Tibial artery (tissue), 4 donors: ENCODE data around the gene ZNRF3.
"Not testable (repeated sequence)": the region's sequence is repeated elsewhere in the genome, so short reads cannot be mapped to it uniquely, and the experiment has no call there.

Experiments
- DNase-seq, 2 donors: peaks; one replicate each; pipeline ENCODE4 v3.0.0-alpha.2; 2019
- H3K27ac ChIP-seq, 2 donors: fragments of 200-600 bp; sonication (generic) in 1 of 2; 1 replicate in 1 of 2; 2 replicates in 1 of 2; pipeline ENCODE4 v1.5.1; 2018 to 2019; ENCODE audit warnings: mild to moderate bottlenecking in 1 of 2
- H3K27me3 ChIP-seq, 2 donors: fragments of 200-600 bp; sonication (generic) in 1 of 2; one replicate each; pipeline versions ENCODE4 v1.5.1 to v1.6.0; 2016 to 2019
- H3K36me3 ChIP-seq, 3 donors: fragments of 200-600 bp; sonication (generic) in 2 of 3; one replicate each; pipeline ENCODE4 v1.5.1; 2016 to 2019; ENCODE audit warnings: mild to moderate bottlenecking in 2 of 3
- H3K4me1 ChIP-seq, 4 donors: fragments of 200-600 bp; sonication (generic) in 2 of 4; 1 replicate in 3 of 4; 2 replicates in 1 of 4; pipeline ENCODE4 v1.5.1; 2016 to 2019
- H3K4me3 ChIP-seq, 2 donors: fragments of 200-600 bp; sonication (generic) in 1 of 2; 1 replicate in 1 of 2; 2 replicates in 1 of 2; pipeline ENCODE4 v1.5.1; 2018 to 2019; ENCODE audit warnings: mild to moderate bottlenecking in 2 of 2
- H3K9me3 ChIP-seq, 3 donors: fragments of 200-600 bp; sonication (generic) in 1 of 3; one replicate each; pipeline ENCODE4 v1.5.1; 2016 to 2019
- intact Hi-C: fragments of 100-400 bp; cut with DNase I; formaldehyde crosslinking; loops from one replicate; pipeline ENCODE4 v1.15.0; 2023; ENCODE audit warnings: low total_unique reads
- TF ChIP-seq, protein P1 (sequence below), 2 experiments: fragments of 200-600 bp in 1 of 2; fragments of 450-650 bp in 1 of 2; IDR thresholded peaks; one replicate each; pipeline ENCODE4 v1.5.1; 2017 to 2019; ENCODE audit warnings: antibody characterized with exemption in 2 of 2, mild to moderate bottlenecking in 1 of 2, moderate library complexity in 1 of 2

The ZNRF3 gene

DNA sequence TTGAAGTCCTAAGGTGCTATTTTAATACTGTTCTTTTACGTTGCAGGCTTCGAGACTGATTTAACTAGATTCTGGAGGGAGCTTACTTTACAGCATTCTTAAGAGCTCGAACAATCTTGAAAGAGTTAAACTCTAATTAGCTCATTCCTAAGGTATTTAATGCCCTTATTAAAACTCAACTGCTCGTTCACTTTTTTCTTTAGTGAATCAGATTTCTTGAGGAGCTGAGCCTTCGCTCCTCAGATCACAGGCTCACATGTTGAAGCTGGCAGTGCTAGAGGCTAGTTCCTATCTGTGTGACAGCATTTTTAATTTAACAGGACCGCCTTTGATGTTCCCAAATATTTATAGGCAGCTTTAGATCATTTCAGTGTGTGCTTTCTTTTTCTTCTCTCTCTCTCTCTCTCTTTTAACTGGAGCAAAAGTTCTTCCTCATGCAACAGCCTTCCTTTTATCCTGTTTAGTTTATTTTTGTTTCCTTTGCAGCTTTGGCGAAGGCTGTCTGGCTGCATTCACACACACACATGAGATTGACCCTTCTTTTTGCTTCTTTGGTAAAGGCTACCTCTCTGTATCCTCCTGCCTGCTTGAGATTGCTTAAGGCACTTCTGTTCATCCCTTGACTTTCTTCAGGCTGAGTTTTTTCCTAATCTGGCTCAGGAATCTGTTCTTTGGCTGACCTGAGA is 21.0 kb downstream of the ZNRF3 start:
- H3K27ac ChIP-seq, result peak overlapping the region; percentile 59 to 67
- H3K36me3 ChIP-seq, result no peaks in the 10 kb centered on the region
- TF ChIP-seq, protein P1, sequence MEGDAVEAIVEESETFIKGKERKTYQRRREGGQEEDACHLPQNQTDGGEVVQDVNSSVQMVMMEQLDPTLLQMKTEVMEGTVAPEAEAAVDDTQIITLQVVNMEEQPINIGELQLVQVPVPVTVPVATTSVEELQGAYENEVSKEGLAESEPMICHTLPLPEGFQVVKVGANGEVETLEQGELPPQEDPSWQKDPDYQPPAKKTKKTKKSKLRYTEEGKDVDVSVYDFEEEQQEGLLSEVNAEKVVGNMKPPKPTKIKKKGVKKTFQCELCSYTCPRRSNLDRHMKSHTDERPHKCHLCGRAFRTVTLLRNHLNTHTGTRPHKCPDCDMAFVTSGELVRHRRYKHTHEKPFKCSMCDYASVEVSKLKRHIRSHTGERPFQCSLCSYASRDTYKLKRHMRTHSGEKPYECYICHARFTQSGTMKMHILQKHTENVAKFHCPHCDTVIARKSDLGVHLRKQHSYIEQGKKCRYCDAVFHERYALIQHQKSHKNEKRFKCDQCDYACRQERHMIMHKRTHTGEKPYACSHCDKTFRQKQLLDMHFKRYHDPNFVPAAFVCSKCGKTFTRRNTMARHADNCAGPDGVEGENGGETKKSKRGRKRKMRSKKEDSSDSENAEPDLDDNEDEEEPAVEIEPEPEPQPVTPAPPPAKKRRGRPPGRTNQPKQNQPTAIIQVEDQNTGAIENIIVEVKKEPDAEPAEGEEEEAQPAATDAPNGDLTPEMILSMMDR (IDR thresholded peaks at IDR 0.05), result no peak
- intact Hi-C loops, result no loop called here
- no peaks in the 10 kb centered on the region for H3K27me3 ChIP-seq
- DNase-seq, result peak in 1 of 2 donors; percentile 6
- H3K4me3 ChIP-seq, result no peak overlapping the region
- peaks cover 0 to 76% (median 44%) of the 10 kb centered on the region in 4 donors for H3K4me1 ChIP-seq
- no peaks in the 10 kb centered on the region for H3K9me3 ChIP-seq

DNA sequence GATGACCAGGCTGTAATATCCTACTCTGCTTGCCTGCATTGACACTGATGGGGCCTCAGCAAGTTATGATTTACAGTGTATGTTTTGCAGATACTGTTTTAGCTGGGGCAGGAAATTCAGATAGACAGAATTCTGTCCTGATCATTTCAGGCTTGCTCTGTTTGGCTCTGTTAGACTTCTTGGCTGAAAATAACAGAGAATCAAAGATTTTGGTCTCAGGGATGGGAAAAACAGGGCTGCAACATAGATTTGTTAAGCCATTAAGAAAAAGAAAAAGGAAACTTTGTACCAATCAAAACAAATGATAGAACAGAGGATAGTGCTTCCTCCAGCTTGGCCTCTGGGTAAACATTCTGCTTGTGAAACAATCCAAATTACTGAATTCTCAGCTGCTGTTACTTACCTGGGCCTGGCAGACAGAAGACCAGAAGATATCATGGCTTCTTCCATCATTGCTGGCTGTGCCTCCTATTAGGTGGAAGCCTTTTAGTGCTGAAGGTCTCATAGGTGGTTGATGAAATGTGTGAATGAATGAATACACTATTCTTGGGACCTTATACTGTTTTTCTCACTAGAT is 22.0 kb downstream of the ZNRF3 start:
- Histone ChIP-seq H3K9me3 (no peaks in the 10 kb centered on the region), H3K27me3 (no peaks in the 10 kb centered on the region), H3K36me3 (no peaks in the 10 kb centered on the region), H3K4me3 (no peak overlapping the region), H3K27ac (peak overlapping the region; percentile 59 to 67), H3K4me1 (peaks cover 0 to 79% (median 49%) of the 10 kb centered on the region in 4 donors)
- intact Hi-C loops, result no loop called here
- DNase-seq, result no peak
- TF ChIP-seq, protein P1 (IDR thresholded peaks at IDR 0.05), result no peak

DNA sequence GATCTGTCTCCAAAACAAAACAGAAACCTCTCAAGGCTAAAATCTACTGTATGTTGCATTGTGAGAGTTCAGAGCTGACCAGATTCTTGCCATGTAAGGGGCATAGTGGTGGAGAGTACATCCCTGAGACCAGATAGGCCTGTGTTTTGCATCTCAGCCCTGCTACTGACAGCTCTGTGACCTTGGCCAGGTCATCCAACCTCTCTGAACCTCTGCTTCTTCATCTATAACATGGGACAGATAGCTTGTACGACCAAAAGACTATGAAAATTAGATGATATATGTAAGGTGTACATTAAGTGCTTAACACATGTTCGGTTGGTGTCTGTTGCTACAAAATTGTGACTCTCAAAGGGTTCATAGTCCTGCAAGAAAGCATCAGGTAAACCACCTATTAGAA is 22.9 kb downstream of the ZNRF3 start:
- H3K4me1 ChIP-seq, result peaks cover 0 to 84% (median 56%) of the 10 kb centered on the region in 4 donors

DNA sequence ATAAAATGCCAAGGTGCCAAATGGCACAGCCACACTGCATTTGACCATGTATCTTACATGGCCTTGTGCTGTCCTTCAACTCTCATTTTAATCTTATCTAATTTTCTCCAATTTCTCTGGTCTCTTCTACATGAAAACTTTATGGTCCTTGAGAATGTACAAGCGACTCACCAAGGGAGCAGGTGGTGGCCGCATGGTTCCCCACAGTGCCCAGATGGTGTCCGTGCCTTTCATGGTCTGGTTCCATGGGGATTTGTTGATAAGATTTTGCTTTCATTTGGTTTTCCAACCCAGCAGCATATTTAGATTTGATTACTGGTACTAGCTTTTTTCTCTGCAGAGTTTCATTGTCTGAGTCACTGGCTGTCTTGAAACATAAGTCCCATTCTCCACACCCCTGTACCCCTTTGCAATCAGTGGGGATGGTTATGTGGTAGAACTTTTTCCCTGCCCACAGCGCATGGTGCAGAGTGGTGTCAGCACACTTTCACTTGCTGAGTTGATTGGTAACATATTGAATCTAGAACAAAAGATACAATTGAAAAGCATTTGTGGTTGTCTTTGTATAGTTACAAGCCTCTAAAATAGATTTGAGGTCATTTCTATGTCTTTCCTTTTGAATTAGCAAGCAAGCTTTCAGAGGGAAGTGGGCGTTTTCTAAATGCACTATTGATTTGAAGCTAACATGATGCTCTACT is 24.1 kb downstream of the ZNRF3 start:
- H3K4me1 ChIP-seq, result peaks cover 0 to 89% (median 63%) of the 10 kb centered on the region in 4 donors
- no peak overlapping the region for H3K4me3 ChIP-seq
- H3K9me3 ChIP-seq, result no peaks in the 10 kb centered on the region
- intact Hi-C loops, result no loop called here
- no peak overlapping the region for H3K27ac ChIP-seq
- TF ChIP-seq, protein P1 (IDR thresholded peaks at IDR 0.05), result no peak
- no peak for DNase-seq
- H3K27me3 ChIP-seq, result no peaks in the 10 kb centered on the region
- H3K36me3 ChIP-seq, result no peaks in the 10 kb centered on the region

More for the DNA sequence above, 22.9 kb downstream of the ZNRF3 start:
- intact Hi-C loops, result no loop called here
- H3K27me3 ChIP-seq, result no peaks in the 10 kb centered on the region
- no peak overlapping the region for H3K4me3 ChIP-seq
- TF ChIP-seq, protein P1 (IDR thresholded peaks at IDR 0.05), result no peak
- H3K36me3 ChIP-seq, result no peaks in the 10 kb centered on the region
- no peaks in the 10 kb centered on the region for H3K9me3 ChIP-seq
- H3K27ac ChIP-seq, result peak overlapping the region in 1 of 2 donors; percentile 59
- DNase-seq, result no peak

DNA sequence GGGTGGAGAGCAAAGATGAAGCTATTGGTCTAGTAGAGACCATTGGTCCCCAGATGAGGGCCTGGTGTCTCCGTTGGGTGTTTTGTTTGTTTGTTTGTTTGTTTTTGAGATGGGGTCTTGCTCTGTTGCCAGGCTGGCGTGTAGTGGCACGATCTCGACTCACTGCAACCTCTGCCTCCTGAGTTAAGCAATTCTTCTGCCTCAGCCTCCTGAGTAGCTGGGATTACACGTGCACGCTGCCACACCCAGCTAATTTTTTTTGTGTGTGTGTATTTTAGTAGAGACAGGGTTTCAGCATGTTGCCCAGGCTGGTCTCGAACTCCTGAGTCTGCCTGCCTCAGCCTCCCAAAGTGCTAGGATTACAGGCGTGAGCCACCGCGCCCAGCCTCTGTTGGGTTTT is 25.4 kb downstream of the ZNRF3 start:
- H3K9me3 ChIP-seq, DNase-seq, H3K27me3 ChIP-seq, intact Hi-C loops, H3K36me3 ChIP-seq, H3K27ac ChIP-seq, H3K4me3 ChIP-seq: not testable (repeated sequence)
- H3K4me1 ChIP-seq, result peaks cover 0 to 89% (median 60%) of the 10 kb centered on the region in 4 donors

DNA sequence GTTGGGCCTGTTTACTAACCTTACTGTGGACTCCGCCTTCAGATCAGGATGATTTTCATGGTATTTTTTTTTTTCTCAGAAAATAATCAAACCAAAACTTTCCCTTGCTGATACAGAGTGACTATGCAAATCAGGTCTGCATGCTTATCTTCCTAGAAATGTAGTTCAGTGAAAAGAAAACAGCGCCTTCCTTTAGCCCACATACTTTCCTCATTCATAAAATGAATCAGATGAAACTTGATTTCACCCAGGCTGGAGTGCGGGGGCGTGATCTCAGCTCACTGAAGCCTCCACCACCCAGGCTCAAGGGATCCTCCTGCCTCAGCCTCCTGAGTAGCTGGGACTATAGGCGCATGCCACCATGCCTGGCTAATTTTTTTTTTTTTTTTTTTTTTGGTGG is 26.0 kb downstream of the ZNRF3 start:
- H3K27me3 ChIP-seq, result no peaks in the 10 kb centered on the region
- intact Hi-C loops, result no loop called here
- H3K4me3 ChIP-seq, result no peak overlapping the region
- TF ChIP-seq, protein P1 (IDR thresholded peaks at IDR 0.05), result no peak
- no peaks in the 10 kb centered on the region for H3K9me3 ChIP-seq
- no peak for DNase-seq
- H3K4me1 ChIP-seq, result peaks cover 0 to 89% (median 59%) of the 10 kb centered on the region in 4 donors
- H3K36me3 ChIP-seq, result no peaks in the 10 kb centered on the region
- H3K27ac ChIP-seq, result peak overlapping the region in 1 of 2 donors; percentile 84
